Measurements from ENCODE around the gene NPHS1.

DNA sequence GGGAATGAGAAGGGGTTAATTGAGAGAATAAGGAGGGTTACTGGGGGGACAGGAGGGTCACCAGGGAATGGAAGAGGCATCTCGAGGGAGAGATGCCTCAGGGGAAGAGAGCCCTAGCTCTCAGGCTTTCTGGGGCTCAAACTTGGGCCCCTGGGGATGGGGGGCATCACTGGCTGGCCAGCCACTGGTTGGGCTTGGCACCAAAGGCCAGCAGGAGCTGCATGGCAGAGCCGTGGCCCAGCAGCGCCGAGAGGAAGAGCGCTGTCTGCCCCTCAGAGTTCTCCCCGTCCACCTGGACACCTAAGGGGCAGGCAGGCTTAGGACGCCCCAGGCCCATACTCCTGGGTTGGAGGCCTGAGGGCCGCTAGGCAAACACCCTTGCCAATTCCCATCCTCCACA lies 59.4 kb downstream of the NPHS1 start:
- TF ChIP-seq EZH2 (IDR thresholded peaks at IDR 0.05) (no peak), POLR2AphosphoS5 (IDR thresholded peaks at IDR 0.05; ENCODE audit: borderline replicate concordance, low read depth, low read length) (no peak)

Data from SK-N-MC (cell line).